Measurements from ENCODE around the gene SPTLC2.

- TF ChIP-seq EZH2phosphoT487 (IDR thresholded peaks at IDR 0.05; ENCODE audit: borderline replicate concordance) = no peak
- TF ChIP-seq CTCF (conservative IDR thresholded peaks at IDR 0.05; ENCODE audit: low read length) = no peak
These were observed 138.4 kb downstream of the SPTLC2 start for GRCh38 chr14:77478029-77478428.
